SK-N-SH treated with all-trans-retinoic acid at 6 μM for 48 hours (cell line): Measurements from ENCODE around the gene SH3GLB1.

Experiments
- ARNTL ChIP-seq: fragments of 450-650 bp; formaldehyde crosslinking; IDR thresholded peaks from 2 replicates; pipeline ENCODE4 v1.5.0; 2020; ENCODE audit warnings: low read depth, mild to moderate bottlenecking, moderate library complexity, borderline replicate concordance
- RARB ChIP-seq: fragments of 250-450 bp; sonication (Bioruptor Pico); IDR thresholded peaks from 2 replicates; pipeline ENCODE4 v1.8.0; 2021; ENCODE audit warnings: mild to moderate bottlenecking, moderate library complexity
- SNAI2 ChIP-seq: fragments of 250-450 bp; sonication (Bioruptor Pico); IDR thresholded peaks from 2 replicates; pipeline ENCODE4 v1.5.0; 2020; ENCODE audit warnings: mild to moderate bottlenecking, moderate library complexity
- ZFP3 ChIP-seq: fragments of 250-450 bp; sonication (Bioruptor Pico); IDR thresholded peaks from 2 replicates; pipeline ENCODE4 v1.5.0; 2020; ENCODE audit warnings: mild to moderate bottlenecking, moderate library complexity
- ZFP30 ChIP-seq: fragments of 450-650 bp; formaldehyde crosslinking; IDR thresholded peaks from 2 replicates; pipeline ENCODE4 v1.5.0; 2022; ENCODE audit warnings: mild to moderate bottlenecking, moderate library complexity
- TF ChIP-seq, protein P1 (sequence below): fragments of 250-450 bp; sonication (Bioruptor Pico); IDR thresholded peaks from 2 replicates; pipeline ENCODE4 v1.5.1; 2021; ENCODE audit warnings: mild to moderate bottlenecking, moderate library complexity
- TF ChIP-seq, protein P2 (sequence below): fragments of 250-450 bp; sonication (Bioruptor Pico); IDR thresholded peaks from 2 replicates; pipeline ENCODE4 v1.8.0; 2020; ENCODE audit warnings: mild to moderate bottlenecking, moderate library complexity, borderline replicate concordance

- TF ChIP-seq ZFP3 (CRISPR knock-in tag) (no peak), RARB (CRISPR knock-in tag) (no peak), ZFP30 (CRISPR knock-in tag) (no peak), ARNTL (CRISPR knock-in tag) (no peak), SNAI2 (no peak)
- TF ChIP-seq, protein P1, sequence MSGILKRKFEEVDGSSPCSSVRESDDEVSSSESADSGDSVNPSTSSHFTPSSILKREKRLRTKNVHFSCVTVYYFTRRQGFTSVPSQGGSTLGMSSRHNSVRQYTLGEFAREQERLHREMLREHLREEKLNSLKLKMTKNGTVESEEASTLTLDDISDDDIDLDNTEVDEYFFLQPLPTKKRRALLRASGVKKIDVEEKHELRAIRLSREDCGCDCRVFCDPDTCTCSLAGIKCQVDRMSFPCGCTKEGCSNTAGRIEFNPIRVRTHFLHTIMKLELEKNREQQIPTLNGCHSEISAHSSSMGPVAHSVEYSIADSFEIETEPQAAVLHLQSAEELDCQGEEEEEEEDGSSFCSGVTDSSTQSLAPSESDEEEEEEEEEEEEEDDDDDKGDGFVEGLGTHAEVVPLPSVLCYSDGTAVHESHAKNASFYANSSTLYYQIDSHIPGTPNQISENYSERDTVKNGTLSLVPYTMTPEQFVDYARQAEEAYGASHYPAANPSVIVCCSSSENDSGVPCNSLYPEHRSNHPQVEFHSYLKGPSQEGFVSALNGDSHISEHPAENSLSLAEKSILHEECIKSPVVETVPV (CRISPR knock-in tag): no peak
- TF ChIP-seq, protein P2, sequence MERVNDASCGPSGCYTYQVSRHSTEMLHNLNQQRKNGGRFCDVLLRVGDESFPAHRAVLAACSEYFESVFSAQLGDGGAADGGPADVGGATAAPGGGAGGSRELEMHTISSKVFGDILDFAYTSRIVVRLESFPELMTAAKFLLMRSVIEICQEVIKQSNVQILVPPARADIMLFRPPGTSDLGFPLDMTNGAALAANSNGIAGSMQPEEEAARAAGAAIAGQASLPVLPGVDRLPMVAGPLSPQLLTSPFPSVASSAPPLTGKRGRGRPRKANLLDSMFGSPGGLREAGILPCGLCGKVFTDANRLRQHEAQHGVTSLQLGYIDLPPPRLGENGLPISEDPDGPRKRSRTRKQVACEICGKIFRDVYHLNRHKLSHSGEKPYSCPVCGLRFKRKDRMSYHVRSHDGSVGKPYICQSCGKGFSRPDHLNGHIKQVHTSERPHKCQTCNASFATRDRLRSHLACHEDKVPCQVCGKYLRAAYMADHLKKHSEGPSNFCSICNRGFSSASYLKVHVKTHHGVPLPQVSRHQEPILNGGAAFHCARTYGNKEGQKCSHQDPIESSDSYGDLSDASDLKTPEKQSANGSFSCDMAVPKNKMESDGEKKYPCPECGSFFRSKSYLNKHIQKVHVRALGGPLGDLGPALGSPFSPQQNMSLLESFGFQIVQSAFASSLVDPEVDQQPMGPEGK: no peak
Measured at GRCh38 chr1:86765674-86766073, 61.3 kb downstream of the SH3GLB1 start.
